ENCODE measurements around the gene ADAMTS12. TPM values are rescaled to one million over a fixed set of nuclear protein-coding genes. Genes with fewer than 3 reads are reported as not detected.

The ADAMTS12 gene
- total RNA-seq, 6 experiments from 2014 or later, result 42.2 to 49.7 (median 47.2) TPM

- peak; percentile 53 for DNase-seq
- H3K4me3 Mint-ChIP-seq, result no peak overlapping the region; the same call in 1 of the 2 replicates
- H3K9me3 Mint-ChIP-seq, result no peaks in the 10 kb centered on the region
- H3K27me3 Mint-ChIP-seq (ENCODE audit: insufficient read depth), result peaks cover 23% of the 10 kb centered on the region
- no peaks in the 10 kb centered on the region; the same call in 1 of the 2 replicates for H3K36me3 Mint-ChIP-seq (ENCODE audit: low read depth)
- no peak for TF ChIP-seq CTCF (IDR thresholded peaks at IDR 0.05)
- H3K4me1 Mint-ChIP-seq (ENCODE audit: low read depth), result peaks cover 39% of the 10 kb centered on the region
- H3K27ac Mint-ChIP-seq, result peak overlapping the region; percentile 58; the same call in 1 of the 2 replicates
These were observed 42.4 kb upstream of the ADAMTS12 start for GRCh38 chr5:33934176-33934575.

- no peaks in the 10 kb centered on the region; the same call in 1 of the 2 replicates for H3K36me3 Mint-ChIP-seq (ENCODE audit: low read depth)
- DNase-seq, result no peak
- H3K27me3 Mint-ChIP-seq (ENCODE audit: insufficient read depth), result peaks cover 20% of the 10 kb centered on the region
- peak overlapping the region; percentile 58; the same call in 1 of the 2 replicates for H3K27ac Mint-ChIP-seq
- TF ChIP-seq CTCF (IDR thresholded peaks at IDR 0.05), result no peak
- peaks cover 39% of the 10 kb centered on the region for H3K4me1 Mint-ChIP-seq (ENCODE audit: low read depth)
- no peak overlapping the region for H3K4me3 Mint-ChIP-seq
- H3K9me3 Mint-ChIP-seq, result no peaks in the 10 kb centered on the region
These were observed 42.0 kb upstream of the ADAMTS12 start for GRCh38 chr5:33933723-33934169.

GRCh38 chr5:33931136-33931535, 39.3 kb upstream of the ADAMTS12 start:
- Mint-ChIP-seq H3K4me3 (no peak overlapping the region), H3K9me3 (no peaks in the 10 kb centered on the region), H3K27ac (no peak overlapping the region), H3K4me1 (ENCODE audit: low read depth) (peaks cover 37% of the 10 kb centered on the region), H3K36me3 (ENCODE audit: low read depth) (no peaks in the 10 kb centered on the region; the same call in 1 of the 2 replicates), H3K27me3 (ENCODE audit: insufficient read depth) (peaks cover 6% of the 10 kb centered on the region)
- no peak for DNase-seq
- TF ChIP-seq CTCF (IDR thresholded peaks at IDR 0.05), result no peak

GRCh38 chr5:33929925-33930690, 38.3 kb upstream of the ADAMTS12 start:
- peak; percentile 30 for DNase-seq
- no peak for TF ChIP-seq CTCF (IDR thresholded peaks at IDR 0.05)
- Mint-ChIP-seq H3K9me3 (no peaks in the 10 kb centered on the region), H3K27me3 (ENCODE audit: insufficient read depth) (peaks cover 3% of the 10 kb centered on the region; the same call in 1 of the 2 replicates), H3K4me1 (ENCODE audit: low read depth) (peaks cover 29% of the 10 kb centered on the region), H3K36me3 (ENCODE audit: low read depth) (no peaks in the 10 kb centered on the region; the same call in 1 of the 2 replicates), H3K27ac (no peak overlapping the region), H3K4me3 (no peak overlapping the region)

- peaks cover 3% of the 10 kb centered on the region; the same call in 1 of the 2 replicates for H3K27me3 Mint-ChIP-seq (ENCODE audit: insufficient read depth)
- peaks cover 11% of the 10 kb centered on the region for H3K4me1 Mint-ChIP-seq (ENCODE audit: low read depth)
- H3K9me3 Mint-ChIP-seq, result no peaks in the 10 kb centered on the region
- no peaks in the 10 kb centered on the region; the same call in 1 of the 2 replicates for H3K36me3 Mint-ChIP-seq (ENCODE audit: low read depth)
- no peak overlapping the region for H3K27ac Mint-ChIP-seq
- DNase-seq, result no peak
- no peak for TF ChIP-seq CTCF (IDR thresholded peaks at IDR 0.05)
- no peak overlapping the region for H3K4me3 Mint-ChIP-seq
These were observed 36.5 kb upstream of the ADAMTS12 start for GRCh38 chr5:33928283-33928682.
